GM18502 (cell line): ENCODE data around the gene RETREG2.

ENCODE experiments used
- ATAC-seq: cut with Tn5 transposase; IDR thresholded peaks from one replicate; pipeline ENCODE4 v1.9.1; 2021; ENCODE audit warnings: mild to moderate bottlenecking; ENCODE audit not compliant: unreplicated experiment, poor library complexity

Gene RETREG2

GRCh38 chr2:219234331-219234730 lies 56.3 kb downstream of the RETREG2 start:
- ATAC-seq, result no peak
